ENCODE measurements around the gene ANKFY1.

DNA sequence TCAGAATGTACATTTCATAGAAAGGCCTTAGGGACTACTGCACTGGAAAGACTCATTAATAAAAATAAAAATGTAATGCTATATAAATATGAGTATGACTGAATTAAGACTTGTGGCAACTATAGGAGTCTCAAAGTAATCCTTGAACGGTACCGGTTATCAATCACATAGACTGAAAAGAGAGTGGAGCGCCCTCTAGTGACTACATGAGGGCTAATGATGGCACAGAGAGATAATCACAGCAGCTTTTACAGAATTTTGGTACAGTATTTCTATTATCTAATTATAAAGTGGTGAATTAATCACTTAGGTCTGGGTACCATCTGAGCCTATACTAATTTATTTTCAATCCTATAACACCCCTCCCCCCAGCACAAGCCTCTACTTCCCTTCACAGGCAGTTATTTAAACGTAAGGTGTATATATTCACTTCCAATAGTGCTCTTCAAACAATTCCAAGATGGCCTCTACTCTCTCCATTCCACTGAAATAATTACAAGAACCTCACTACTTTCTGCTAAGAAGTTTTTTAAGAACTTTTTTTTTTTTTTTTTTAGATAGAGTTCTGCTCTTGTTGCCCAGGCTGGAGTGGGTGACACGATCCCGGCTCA is 40.7 kb upstream of the ANKFY1 start:
- TF ChIP-seq CTCF (conservative IDR thresholded peaks at IDR 0.05; ENCODE audit: low read depth, low read length) (peak; percentile 69), EZH2 (IDR thresholded peaks at IDR 0.05; ENCODE audit: low read length, unreplicated experiment) (no peak)

Measured in PC-3 (cell line).